GM10847 (cell line): ENCODE measurements around the gene C14orf119.

Experiments
- POLR2A ChIP-seq: IDR thresholded peaks from 2 replicates; pipeline ENCODE4 v1.6.1; 2011; ENCODE audit not compliant: insufficient read length; ENCODE audit errors: extremely low read depth

Gene C14orf119

GRCh38 chr14:23137813-23138535 lies 42.7 kb downstream of the C14orf119 start:
- no peak for TF ChIP-seq POLR2A

- TF ChIP-seq POLR2A: no peak
Observed at GRCh38 chr14:23139874-23140273, 44.6 kb downstream of the C14orf119 start.

- TF ChIP-seq POLR2A: no peak
Observed at GRCh38 chr14:23140371-23140770, 45.1 kb downstream of the C14orf119 start.

GRCh38 chr14:23141706-23142444 lies 46.6 kb downstream of the C14orf119 start:
- no peak for TF ChIP-seq POLR2A

- TF ChIP-seq POLR2A: no peak
Observed at GRCh38 chr14:23142826-23143225, 47.5 kb downstream of the C14orf119 start.

- no peak for TF ChIP-seq POLR2A
Observed at GRCh38 chr14:23143911-23144310, 48.6 kb downstream of the C14orf119 start.

GRCh38 chr14:23145794-23146350 lies 50.6 kb downstream of the C14orf119 start:
- no peak for TF ChIP-seq POLR2A

GRCh38 chr14:23146351-23146910 lies 51.1 kb downstream of the C14orf119 start:
- TF ChIP-seq POLR2A: no peak

GRCh38 chr14:23146980-23147379 lies 51.7 kb downstream of the C14orf119 start:
- TF ChIP-seq POLR2A: no peak

GRCh38 chr14:23147676-23148075 lies 52.4 kb downstream of the C14orf119 start:
- TF ChIP-seq POLR2A: no peak

GRCh38 chr14:23148591-23149249 lies 53.4 kb downstream of the C14orf119 start:
- no peak for TF ChIP-seq POLR2A

- no peak for TF ChIP-seq POLR2A
Observed at GRCh38 chr14:23149745-23150144, 54.4 kb downstream of the C14orf119 start.
